ENCODE results near the gene SPECC1L. TPM values are rescaled to one million over a fixed set of nuclear protein-coding genes. Genes with fewer than 3 reads are reported as not detected.

The SPECC1L gene
- total and polyA plus RNA-seq, 10 of the 15 experiments (the other 5 are each of a cell fraction or from before 2014, with no cell fraction given) = 1.9 to 40.6 (median 19.1) TPM

DNA sequence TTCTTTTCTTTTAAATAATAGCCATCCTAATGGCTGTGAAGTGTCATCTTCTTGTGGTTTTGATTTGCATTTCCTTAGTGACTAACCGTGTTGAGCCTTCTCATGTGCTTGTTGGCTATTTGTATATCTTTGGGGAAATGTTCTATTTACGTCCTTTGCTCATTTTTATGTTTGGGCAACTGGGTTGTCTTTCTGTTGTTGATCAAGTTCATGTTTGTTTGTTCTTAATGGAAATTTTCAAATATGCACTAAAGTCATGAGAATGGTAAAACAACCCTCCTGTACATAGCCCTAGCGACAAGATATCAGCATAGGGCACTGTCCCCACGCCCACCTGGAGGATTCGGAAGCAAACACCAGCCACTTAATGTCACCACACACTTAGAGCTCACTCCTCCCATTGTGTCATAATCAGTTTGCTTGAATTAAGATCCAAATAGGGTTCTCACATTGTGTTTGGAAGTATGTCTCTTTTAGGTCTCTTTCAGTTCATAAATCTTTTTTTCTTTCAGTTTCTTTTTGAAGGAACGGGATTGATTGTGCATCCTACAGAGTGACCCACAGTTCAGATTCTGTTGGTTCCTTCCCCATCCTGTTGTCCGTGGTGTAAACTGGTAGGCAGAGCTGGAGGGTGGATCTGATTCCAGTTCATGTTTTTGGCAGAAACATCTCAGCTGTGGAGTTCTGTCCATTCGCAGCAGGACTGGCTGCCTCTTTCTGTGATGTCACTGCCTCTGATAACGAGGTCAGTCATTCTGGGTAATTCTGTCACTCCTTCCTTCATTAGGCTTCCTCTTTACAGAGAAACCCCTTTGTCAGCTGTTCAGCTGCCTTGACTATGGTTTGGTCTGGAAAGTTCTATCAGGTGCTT, 130.3 kb downstream of the SPECC1L start (continued):
- no peak for TF ChIP-seq RAD21 (IDR thresholded peaks at IDR 0.05; ENCODE audit: insufficient read depth, low read depth, low read length)
- TF ChIP-seq RUNX3 (IDR thresholded peaks at IDR 0.05; ENCODE audit: low read length) = peak; percentile 86
- peak; percentile 56; the same call in 1 of the 2 replicates for TF ChIP-seq CREM (IDR thresholded peaks at IDR 0.05; ENCODE audit: low read depth)
- no peak for TF ChIP-seq EZH2 (IDR thresholded peaks at IDR 0.05; ENCODE audit: borderline replicate concordance, control insufficient read depth, low read depth, low read length)
- 0 out of 2 replicates have a peak, but pooled peaks have one; percentile 10 for TF ChIP-seq RBBP5 (conservative IDR thresholded peaks at IDR 0.05)
- TF ChIP-seq CHD1 (IDR thresholded peaks at IDR 0.05; ENCODE audit: low read depth, low read length) = peak; percentile 84; the same call in 1 of the 2 replicates
- no peak for TF ChIP-seq ZZZ3 (IDR thresholded peaks at IDR 0.05; ENCODE audit: control insufficient read depth, insufficient read length, low read depth)
- TF ChIP-seq, protein P1, sequence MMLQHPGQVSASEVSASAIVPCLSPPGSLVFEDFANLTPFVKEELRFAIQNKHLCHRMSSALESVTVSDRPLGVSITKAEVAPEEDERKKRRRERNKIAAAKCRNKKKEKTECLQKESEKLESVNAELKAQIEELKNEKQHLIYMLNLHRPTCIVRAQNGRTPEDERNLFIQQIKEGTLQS (IDR thresholded peaks at IDR 0.05; ENCODE audit: borderline replicate concordance, extremely low read depth, low read depth, low read length) = no peak
- no peak for TF ChIP-seq GATAD2B (conservative IDR thresholded peaks at IDR 0.05; ENCODE audit: low read depth)
- no peak for TF ChIP-seq NRF1 (conservative IDR thresholded peaks at IDR 0.05; ENCODE audit: low read depth, low read length)
- TF ChIP-seq RCOR1 (conservative IDR thresholded peaks at IDR 0.05; ENCODE audit: low read depth, low read length) = 0 out of 2 replicates have a peak, but pooled peaks have one; percentile 49
- TF ChIP-seq, protein P2, sequence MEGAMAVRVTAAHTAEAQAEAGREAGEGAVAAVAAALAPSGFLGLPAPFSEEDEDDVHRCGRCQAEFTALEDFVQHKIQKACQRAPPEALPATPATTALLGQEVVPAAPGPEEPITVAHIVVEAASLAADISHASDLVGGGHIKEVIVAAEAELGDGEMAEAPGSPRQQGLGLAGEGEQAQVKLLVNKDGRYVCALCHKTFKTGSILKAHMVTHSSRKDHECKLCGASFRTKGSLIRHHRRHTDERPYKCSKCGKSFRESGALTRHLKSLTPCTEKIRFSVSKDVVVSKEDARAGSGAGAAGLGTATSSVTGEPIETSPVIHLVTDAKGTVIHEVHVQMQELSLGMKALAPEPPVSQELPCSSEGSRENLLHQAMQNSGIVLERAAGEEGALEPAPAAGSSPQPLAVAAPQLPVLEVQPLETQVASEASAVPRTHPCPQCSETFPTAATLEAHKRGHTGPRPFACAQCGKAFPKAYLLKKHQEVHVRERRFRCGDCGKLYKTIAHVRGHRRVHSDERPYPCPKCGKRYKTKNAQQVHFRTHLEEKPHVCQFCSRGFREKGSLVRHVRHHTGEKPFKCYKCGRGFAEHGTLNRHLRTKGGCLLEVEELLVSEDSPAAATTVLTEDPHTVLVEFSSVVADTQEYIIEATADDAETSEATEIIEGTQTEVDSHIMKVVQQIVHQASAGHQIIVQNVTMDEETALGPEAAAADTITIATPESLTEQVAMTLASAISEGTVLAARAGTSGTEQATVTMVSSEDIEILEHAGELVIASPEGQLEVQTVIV (IDR thresholded peaks at IDR 0.05; ENCODE audit: borderline replicate concordance, partially characterized antibody) = no peak
- TF ChIP-seq, protein P3, sequence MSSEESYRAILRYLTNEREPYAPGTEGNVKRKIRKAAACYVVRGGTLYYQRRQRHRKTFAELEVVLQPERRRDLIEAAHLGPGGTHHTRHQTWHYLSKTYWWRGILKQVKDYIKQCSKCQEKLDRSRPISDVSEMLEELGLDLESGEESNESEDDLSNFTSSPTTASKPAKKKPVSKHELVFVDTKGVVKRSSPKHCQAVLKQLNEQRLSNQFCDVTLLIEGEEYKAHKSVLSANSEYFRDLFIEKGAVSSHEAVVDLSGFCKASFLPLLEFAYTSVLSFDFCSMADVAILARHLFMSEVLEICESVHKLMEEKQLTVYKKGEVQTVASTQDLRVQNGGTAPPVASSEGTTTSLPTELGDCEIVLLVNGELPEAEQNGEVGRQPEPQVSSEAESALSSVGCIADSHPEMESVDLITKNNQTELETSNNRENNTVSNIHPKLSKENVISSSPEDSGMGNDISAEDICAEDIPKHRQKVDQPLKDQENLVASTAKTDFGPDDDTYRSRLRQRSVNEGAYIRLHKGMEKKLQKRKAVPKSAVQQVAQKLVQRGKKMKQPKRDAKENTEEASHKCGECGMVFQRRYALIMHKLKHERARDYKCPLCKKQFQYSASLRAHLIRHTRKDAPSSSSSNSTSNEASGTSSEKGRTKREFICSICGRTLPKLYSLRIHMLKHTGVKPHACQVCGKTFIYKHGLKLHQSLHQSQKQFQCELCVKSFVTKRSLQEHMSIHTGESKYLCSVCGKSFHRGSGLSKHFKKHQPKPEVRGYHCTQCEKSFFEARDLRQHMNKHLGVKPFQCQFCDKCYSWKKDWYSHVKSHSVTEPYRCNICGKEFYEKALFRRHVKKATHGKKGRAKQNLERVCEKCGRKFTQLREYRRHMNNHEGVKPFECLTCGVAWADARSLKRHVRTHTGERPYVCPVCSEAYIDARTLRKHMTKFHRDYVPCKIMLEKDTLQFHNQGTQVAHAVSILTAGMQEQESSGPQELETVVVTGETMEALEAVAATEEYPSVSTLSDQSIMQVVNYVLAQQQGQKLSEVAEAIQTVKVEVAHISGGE (CRISPR knock-in tag; IDR thresholded peaks at IDR 0.05) = no peak
- TF ChIP-seq NBN (IDR thresholded peaks at IDR 0.05) = 0 out of 2 replicates have a peak, but pooled peaks have one; percentile 44
- 0 out of 2 replicates have a peak, but pooled peaks have one; percentile 18 for TF ChIP-seq POLR2A (IDR thresholded peaks at IDR 0.05; ENCODE audit: low read depth, low read length)
- 0 out of 2 replicates have a peak, but pooled peaks have one; percentile 38 for TF ChIP-seq NFIC (IDR thresholded peaks at IDR 0.05; ENCODE audit: low read depth, low read length)
- peak; percentile 84; the same call in 1 of the 2 replicates for TF ChIP-seq STAT3 (IDR thresholded peaks at IDR 0.05; ENCODE audit: low read depth, low read length)
- TF ChIP-seq, protein P4, sequence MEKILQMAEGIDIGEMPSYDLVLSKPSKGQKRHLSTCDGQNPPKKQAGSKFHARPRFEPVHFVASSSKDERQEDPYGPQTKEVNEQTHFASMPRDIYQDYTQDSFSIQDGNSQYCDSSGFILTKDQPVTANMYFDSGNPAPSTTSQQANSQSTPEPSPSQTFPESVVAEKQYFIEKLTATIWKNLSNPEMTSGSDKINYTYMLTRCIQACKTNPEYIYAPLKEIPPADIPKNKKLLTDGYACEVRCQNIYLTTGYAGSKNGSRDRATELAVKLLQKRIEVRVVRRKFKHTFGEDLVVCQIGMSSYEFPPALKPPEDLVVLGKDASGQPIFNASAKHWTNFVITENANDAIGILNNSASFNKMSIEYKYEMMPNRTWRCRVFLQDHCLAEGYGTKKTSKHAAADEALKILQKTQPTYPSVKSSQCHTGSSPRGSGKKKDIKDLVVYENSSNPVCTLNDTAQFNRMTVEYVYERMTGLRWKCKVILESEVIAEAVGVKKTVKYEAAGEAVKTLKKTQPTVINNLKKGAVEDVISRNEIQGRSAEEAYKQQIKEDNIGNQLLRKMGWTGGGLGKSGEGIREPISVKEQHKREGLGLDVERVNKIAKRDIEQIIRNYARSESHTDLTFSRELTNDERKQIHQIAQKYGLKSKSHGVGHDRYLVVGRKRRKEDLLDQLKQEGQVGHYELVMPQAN (conservative IDR thresholded peaks at IDR 0.05) = 0 out of 2 replicates have a peak, but pooled peaks have one; percentile 33
- peak; percentile 40; the same call in 1 of the 2 replicates for TF ChIP-seq MTA3 (IDR thresholded peaks at IDR 0.05; ENCODE audit: borderline replicate concordance, low read length)
- no peak for TF ChIP-seq SMAD5 (IDR thresholded peaks at IDR 0.05; ENCODE audit: low read depth)
- no peak for TF ChIP-seq SREBF2 (IDR thresholded peaks at IDR 0.05; ENCODE audit: low read length)
